Cardiac muscle cell (in vitro differentiated cells and primary cell): Measurements from ENCODE around the gene FSD2. TPM values are rescaled to one million over a fixed set of nuclear protein-coding genes. Genes with fewer than 3 reads are reported as not detected.

Source experiments
- DNase-seq, 2 donors: peaks; one replicate each; pipeline versions ENCODE4 v3.0.0 to v3.0.0-alpha.2; 2010 to 2017; ENCODE audit warnings: low read depth in 1 of 2, low spot score in 1 of 2
- H3K27ac ChIP-seq: fragments of 200-600 bp; sonication (generic); 2 replicates; pipeline ENCODE4 v1.5.1; 2016
- H3K27me3 ChIP-seq: fragments of 200-600 bp; sonication (generic); 2 replicates; pipeline ENCODE4 v1.6.0; 2016; ENCODE audit warnings: control low read depth
- H3K36me3 ChIP-seq: fragments of 200-600 bp; sonication (generic); 2 replicates; pipeline ENCODE4 v1.5.1; 2016; ENCODE audit warnings: control low read depth
- H3K4me1 ChIP-seq: fragments of 200-600 bp; sonication (generic); 2 replicates; pipeline ENCODE4 v1.8.1; 2017; ENCODE audit warnings: low read depth, mild to moderate bottlenecking, mixed run types
- H3K4me3 ChIP-seq: fragments of 200-600 bp; sonication (generic); 2 replicates; pipeline ENCODE4 v1.5.1; 2016; ENCODE audit warnings: mild to moderate bottlenecking
- H3K9me3 ChIP-seq: fragments of 200-600 bp; sonication (generic); 2 replicates; pipeline ENCODE4 v1.5.1; 2017; ENCODE audit warnings: low read depth, mild to moderate bottlenecking, control low read depth
- polyA plus RNA-seq: library from polyadenylated mRNA; unstranded; fragments of >200 nt; fragmentation: Nextera tagmentation; extraction: Ambion mirVana; gene quantifications from 2 replicates; pipeline ENCODE4 v1.2.1, GENCODE V29; 2016
- total RNA-seq: library from RNA; depleted of rRNA; stranded (reverse); fragments of >200 nt; gene quantifications from 2 replicates; pipeline ENCODE4 v1.2.3, GENCODE V29; 2016
- TF ChIP-seq, protein P1 (sequence below): IDR thresholded peaks from 2 replicates; pipeline ENCODE4 v1.5.1; 2012; ENCODE audit warnings: low read depth, mild to moderate bottlenecking, low read length

Gene FSD2, protein sequence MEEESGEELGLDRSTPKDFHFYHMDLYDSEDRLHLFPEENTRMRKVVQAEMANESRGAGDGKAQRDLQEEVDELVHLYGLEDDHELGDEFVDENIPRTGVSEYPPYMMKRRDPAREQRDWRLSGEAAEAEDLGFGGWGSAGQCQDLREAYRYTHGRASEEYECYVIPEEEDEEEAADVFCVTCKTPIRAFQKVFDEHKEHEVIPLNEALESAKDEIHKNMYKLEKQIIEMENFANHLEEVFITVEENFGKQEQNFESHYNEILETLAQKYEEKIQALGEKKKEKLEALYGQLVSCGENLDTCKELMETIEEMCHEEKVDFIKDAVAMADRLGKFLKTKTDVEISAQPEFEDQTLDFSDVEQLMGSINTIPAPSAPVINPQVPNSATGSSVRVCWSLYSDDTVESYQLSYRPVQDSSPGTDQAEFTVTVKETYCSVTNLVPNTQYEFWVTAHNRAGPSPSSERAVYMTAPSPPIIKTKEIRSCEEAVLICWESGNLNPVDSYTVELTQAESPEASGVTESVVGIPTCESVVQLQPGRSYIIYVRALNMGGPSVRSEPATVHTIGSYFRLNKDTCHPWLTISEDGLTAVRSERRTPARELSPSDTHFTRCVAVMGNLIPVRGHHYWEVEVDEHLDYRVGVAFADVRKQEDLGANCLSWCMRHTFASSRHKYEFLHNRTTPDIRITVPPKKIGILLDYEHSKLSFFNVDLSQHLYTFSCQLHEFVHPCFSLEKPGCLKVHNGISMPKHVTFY
- total RNA-seq (17.3 and 44.9 TPM in 2 replicates), polyA plus RNA-seq (14.9 and 45.6 TPM in 2 replicates)

GRCh38 chr15:82805994-82806406, at the start of gene FSD2:
FSD2 (minus strand) TSS chr15:82806069; CDS start chr15:82787390, 18,679 bp downstream.
- Histone ChIP-seq H3K9me3 (no peaks in the 10 kb centered on the region), H3K27ac (peak within 1 kb of the TSS; percentile 98), H3K27me3 (no peaks in the 10 kb centered on the region), H3K4me1 (peaks cover 44% of the 10 kb centered on the region), H3K36me3 (no peaks in the 10 kb centered on the region), H3K4me3 (peak within 1 kb of the TSS; percentile 51)
- peak in 1 of 2 donors; percentile 97 for DNase-seq
- TF ChIP-seq, protein P1, sequence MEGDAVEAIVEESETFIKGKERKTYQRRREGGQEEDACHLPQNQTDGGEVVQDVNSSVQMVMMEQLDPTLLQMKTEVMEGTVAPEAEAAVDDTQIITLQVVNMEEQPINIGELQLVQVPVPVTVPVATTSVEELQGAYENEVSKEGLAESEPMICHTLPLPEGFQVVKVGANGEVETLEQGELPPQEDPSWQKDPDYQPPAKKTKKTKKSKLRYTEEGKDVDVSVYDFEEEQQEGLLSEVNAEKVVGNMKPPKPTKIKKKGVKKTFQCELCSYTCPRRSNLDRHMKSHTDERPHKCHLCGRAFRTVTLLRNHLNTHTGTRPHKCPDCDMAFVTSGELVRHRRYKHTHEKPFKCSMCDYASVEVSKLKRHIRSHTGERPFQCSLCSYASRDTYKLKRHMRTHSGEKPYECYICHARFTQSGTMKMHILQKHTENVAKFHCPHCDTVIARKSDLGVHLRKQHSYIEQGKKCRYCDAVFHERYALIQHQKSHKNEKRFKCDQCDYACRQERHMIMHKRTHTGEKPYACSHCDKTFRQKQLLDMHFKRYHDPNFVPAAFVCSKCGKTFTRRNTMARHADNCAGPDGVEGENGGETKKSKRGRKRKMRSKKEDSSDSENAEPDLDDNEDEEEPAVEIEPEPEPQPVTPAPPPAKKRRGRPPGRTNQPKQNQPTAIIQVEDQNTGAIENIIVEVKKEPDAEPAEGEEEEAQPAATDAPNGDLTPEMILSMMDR = no peak

GRCh38 chr15:82854554-82854953, 48.7 kb upstream of the FSD2 start:
- no peak for DNase-seq
- Histone ChIP-seq H3K4me3 (no peak overlapping the region), H3K27me3 (no peaks in the 10 kb centered on the region), H3K4me1 (no peaks in the 10 kb centered on the region), H3K27ac (no peak overlapping the region), H3K36me3 (no peaks in the 10 kb centered on the region), H3K9me3 (no peaks in the 10 kb centered on the region)
- TF ChIP-seq, protein P1 = no peak

DNA sequence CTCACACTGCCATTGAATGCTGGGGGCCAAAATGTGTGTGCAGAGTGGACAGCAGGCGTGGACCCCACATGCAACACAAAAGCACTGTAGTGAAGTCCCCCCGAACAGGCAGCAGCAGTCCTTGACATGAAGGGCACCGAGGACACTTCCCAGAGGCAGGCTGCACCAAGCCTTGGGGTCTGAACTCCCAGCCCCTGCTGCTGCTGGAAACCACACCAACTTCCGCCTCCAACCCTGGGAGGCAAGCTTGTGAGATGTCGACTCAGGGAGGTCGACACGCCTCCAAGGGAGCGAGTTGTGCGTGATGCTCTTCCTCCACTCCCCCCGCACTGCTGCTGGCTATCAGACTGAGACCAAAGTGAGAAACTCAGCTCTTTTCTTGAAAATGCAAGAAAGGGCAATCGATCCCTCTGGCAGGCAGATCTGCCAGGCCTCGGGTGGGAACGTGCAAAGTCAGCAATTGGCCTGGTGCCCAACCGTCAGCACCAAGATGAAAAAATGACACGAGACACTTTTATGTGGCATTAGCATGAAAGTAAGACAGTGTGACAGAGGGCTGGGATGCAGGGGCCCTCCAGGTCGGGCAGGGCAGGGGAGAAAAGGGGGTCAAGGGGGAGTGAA, 47.2 kb upstream of the FSD2 start:
- H3K9me3 ChIP-seq = no peaks in the 10 kb centered on the region
- H3K4me1 ChIP-seq = no peaks in the 10 kb centered on the region
- H3K27ac ChIP-seq = no peak overlapping the region
- no peaks in the 10 kb centered on the region for H3K36me3 ChIP-seq
- no peak overlapping the region for H3K4me3 ChIP-seq
- TF ChIP-seq, protein P1 = no peak
- H3K27me3 ChIP-seq = no peaks in the 10 kb centered on the region
- DNase-seq = no peak

DNA sequence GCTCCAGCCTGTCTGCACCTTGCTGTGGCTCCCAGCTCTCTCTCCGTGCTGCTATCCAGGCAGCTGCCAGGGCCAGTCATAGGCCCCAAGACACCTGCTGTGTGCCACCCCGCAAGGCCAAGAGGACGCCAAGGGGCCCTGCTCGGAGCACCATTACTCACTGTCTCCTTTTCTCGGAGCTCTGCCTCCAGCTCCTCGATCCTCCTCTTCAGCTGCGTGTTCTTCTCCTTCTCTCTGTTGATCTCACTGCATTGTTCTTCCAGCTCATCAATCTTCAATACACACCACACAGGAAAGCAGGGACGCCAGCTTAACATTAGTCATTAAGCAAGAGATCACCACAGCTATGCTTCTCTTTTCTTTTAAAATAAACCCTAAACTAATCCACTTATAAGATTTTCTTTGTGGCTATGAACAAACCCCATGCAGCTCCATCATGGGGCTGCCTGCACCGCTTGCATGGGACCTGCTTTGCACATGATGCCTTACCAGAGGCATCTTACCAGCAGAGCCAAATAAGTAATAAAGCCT, 46.2 kb upstream of the FSD2 start:
- no peaks in the 10 kb centered on the region for H3K36me3 ChIP-seq
- no peak for DNase-seq

More for the DNA sequence above, 46.2 kb upstream of the FSD2 start:
- Histone ChIP-seq H3K9me3 (no peaks in the 10 kb centered on the region), H3K4me1 (no peaks in the 10 kb centered on the region), H3K4me3 (no peak overlapping the region), H3K27me3 (no peaks in the 10 kb centered on the region), H3K27ac (no peak overlapping the region)
- TF ChIP-seq, protein P1 = no peak
